Measurements from ENCODE around the gene B4GALT2. TPM values are rescaled to one million over a fixed set of nuclear protein-coding genes. Genes with fewer than 3 reads are reported as not detected.

B4GALT2 gene
- total and polyA plus RNA-seq, 2 of the 8 experiments (the other 6 are each of a cell fraction or from before 2014, with no cell fraction given), result 56.5 to 121 TPM

- TF ChIP-seq E2F6 (IDR thresholded peaks at IDR 0.05), result no peak
- TF ChIP-seq MAX (IDR thresholded peaks at IDR 0.05), result no peak
- no peak for TF ChIP-seq RBBP5 (IDR thresholded peaks at IDR 0.05; ENCODE audit: borderline replicate concordance, low read depth, low read length)
- TF ChIP-seq PHF8 (conservative IDR thresholded peaks at IDR 0.05; ENCODE audit: low read depth, low read length), result no peak
- no peak for TF ChIP-seq SIN3A (conservative IDR thresholded peaks at IDR 0.05 in 1 of 2, IDR thresholded peaks at IDR 0.05 in 1 of 2; ENCODE audit: low read depth in 1 of 2, low read length in 2 of 2)
- TF ChIP-seq KDM1A (IDR thresholded peaks at IDR 0.05; ENCODE audit: borderline replicate concordance, low read length), result no peak
Observed at GRCh38 chr1:43995984-43996732, 17.1 kb downstream of the B4GALT2 start (continued).

Data from H1 (cell line).